Panc1 (cell line): ENCODE results near the gene DDX24.

Experiments
- CTCF ChIP-seq: fragments of 450-650 bp; IDR thresholded peaks from 2 replicates; pipeline ENCODE4 v1.5.1; 2017; ENCODE audit warnings: mild to moderate bottlenecking
- POLR2AphosphoS5 ChIP-seq: IDR thresholded peaks from 2 replicates; pipeline ENCODE4 v1.6.1; 2012; ENCODE audit warnings: mild to moderate bottlenecking, low read depth, low read length, moderate library complexity
- REST ChIP-seq, 2 experiments: IDR thresholded peaks; 2 replicates each; pipeline ENCODE4 v1.6.1; 2011 to 2012; ENCODE audit warnings: low read depth in 2 of 2, control low read depth in 1 of 2, low read length in 1 of 2, mild to moderate bottlenecking in 1 of 2, moderate library complexity in 1 of 2; ENCODE audit not compliant: insufficient read depth in 1 of 2
- SIN3A ChIP-seq: IDR thresholded peaks from 2 replicates; pipeline ENCODE4 v1.6.1; 2012; ENCODE audit warnings: low read depth, mild to moderate bottlenecking, low read length, moderate library complexity, borderline replicate concordance; ENCODE audit not compliant: insufficient read depth
- TCF7L2 ChIP-seq: IDR thresholded peaks from 2 replicates; pipeline ENCODE4 v1.6.1; 2011; ENCODE audit warnings: mild to moderate bottlenecking, low read depth, low read length, inconsistent platforms

- TF ChIP-seq CTCF = no peak
- no peak for TF ChIP-seq TCF7L2
- no peak for TF ChIP-seq POLR2AphosphoS5
- TF ChIP-seq REST (IDR thresholded peaks at IDR 0.05; ENCODE audit: insufficient read depth in 1 of 2, low read depth in 2 of 2, low read length in 1 of 2) = no peak
- TF ChIP-seq SIN3A = no peak
These were observed 46.3 kb upstream of the DDX24 start for GRCh38 chr14:94127330-94127729.
